HG02852 (cell line): ENCODE measurements around the gene PNMA6F.
"Not testable (repeated sequence)": the region's sequence is repeated elsewhere in the genome, so short reads cannot be mapped to it uniquely, and the experiment has no call there.

ENCODE experiments used
- ATAC-seq: cut with Tn5 transposase; IDR thresholded peaks from one replicate; pipeline ENCODE4 v1.9.1; 2021; ENCODE audit warnings: mild to moderate bottlenecking, moderate library complexity; ENCODE audit not compliant: unreplicated experiment

Gene PNMA6F

GRCh38 chrX:153336121-153336894 is 14.7 kb upstream of the PNMA6F start:
- peak; percentile 41 for ATAC-seq

- no peak for ATAC-seq
Observed at GRCh38 chrX:153334654-153335295, 13.2 kb upstream of the PNMA6F start.

DNA sequence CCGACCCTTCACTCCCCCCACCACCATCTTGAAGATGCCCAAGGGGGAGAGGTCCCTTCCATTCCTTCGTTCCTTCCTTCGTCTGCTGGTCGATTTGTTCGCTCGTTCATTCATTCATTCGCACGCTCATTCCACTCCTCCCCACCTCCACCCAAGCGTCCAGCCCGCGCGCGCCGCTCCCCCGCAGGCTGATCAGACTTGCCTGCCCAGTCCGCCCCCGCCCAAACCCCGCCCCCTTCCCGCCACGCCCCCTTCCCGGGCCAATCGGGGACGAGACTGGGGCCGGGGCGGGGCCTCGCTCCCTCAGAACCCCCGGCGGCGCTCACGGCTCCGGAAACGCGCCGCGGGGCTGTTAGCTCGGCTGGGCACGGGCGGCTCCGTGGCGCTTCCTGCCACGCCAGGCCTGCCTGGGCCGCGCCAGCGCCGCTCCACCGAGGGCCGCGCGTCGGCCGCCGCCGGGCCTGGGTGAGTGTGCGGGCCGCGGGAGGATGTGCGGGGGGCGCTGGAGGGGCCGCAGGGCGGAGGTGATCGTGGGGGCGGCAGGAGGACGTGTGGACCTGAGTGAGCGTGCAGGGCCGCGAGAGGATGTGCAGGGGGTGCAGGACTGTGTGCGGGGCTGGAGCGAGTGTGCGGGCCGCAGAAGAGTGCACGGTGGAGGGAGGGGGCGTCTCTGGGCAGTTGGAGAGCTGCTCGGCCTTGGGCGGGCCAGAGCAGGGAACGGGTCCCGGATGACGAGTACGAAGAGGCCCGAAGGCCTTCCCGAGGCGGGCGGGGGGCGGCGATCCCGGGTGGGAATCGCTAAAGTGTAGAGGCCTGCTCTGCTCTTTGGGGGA is 12.5 kb upstream of the PNMA6F start, which contains the start of gene ZNF275:
Gene ZNF275, plus strand, starts transcription at position 333 of the 833 bp plus-strand sequence. CDS start 2,527 bp downstream, outside the sequence.
- ATAC-seq = peak; percentile 81

- ATAC-seq = no peak
Observed at GRCh38 chrX:153333266-153333665, 11.7 kb upstream of the PNMA6F start.

DNA sequence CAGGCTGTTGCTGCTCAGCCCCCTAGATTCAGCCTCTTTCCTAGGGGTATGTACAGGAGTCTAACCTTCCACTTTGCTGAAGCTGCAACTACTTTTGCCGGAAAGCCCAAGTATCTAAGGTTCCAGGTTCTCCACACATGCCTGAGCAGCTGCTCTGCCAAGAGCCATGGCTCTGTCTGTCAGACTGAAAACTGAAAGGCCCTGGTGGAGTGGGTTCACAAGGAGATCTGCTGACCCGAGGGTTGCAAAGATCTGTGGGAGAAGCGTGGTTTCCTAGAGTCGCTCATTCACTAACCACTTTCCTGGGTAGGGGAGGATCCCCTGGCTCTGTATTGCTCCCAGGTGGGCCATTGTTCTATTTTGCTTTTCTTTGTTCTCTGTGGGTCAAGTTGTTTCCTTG is 6.0 kb upstream of the PNMA6F start:
- no peak for ATAC-seq

DNA sequence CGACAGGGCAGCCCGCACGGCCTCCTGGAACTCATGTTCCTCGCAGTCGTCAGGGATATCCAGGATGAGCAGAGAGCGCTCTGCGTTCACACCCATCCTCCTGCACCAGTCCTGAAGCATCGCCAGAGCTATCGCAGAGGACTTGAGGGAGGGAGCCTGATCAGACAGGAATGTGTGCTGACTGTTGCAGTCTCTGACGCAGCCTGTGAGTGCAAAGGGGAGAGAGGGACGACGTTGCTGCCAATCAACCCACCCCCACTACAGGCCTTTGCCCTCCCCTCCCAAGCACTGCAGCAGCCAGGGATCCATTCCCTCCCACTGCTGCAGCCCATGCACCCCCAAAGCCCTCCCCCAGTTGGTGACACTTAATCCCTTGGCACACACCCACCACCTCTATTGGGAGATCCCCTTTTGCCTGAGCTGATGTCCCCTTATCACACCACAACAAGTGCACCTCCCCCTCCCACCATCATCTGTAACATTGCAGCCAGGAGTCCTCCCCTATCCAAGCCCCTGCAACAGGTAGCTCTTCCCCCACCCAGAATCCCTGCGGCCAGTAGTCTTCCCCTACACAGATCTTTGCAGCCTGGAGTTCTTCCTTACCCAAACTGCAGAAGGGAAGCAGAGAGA is 897 bp downstream of the PNMA6F start:
- no peak for ATAC-seq

GRCh38 chrX:153320047-153320443 is 1.5 kb downstream of the PNMA6F start:
- ATAC-seq = not testable (repeated sequence)

GRCh38 chrX:153319295-153320046 is 2.1 kb downstream of the PNMA6F start:
- no peak for ATAC-seq

DNA sequence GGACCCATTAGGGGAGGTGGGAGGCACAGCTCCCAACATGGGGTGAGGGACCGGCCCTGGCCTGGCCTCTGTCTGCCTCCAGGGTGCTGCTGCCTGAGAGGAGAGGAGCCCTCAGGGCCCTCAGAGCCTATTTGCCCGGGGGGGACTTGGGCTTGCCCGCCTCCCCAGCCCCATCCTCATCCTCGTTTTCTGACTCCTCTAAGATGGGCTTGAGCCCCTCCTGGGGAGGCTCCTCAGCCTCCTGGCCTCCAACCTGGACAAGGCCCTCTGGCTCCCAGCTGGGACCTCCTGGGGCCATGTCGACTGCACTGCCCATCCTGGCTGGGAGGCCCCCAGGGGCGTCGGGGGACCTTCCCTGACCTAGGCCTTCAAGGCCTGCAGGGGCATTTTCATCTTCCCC is 2.8 kb downstream of the PNMA6F start:
- ATAC-seq = no peak

- ATAC-seq = no peak
Observed at GRCh38 chrX:153317996-153318722, 3.4 kb downstream of the PNMA6F start.

- no peak for ATAC-seq
Observed at GRCh38 chrX:153317306-153317705, 4.3 kb downstream of the PNMA6F start.

GRCh38 chrX:153312842-153313241 is 8.7 kb downstream of the PNMA6F start:
- ATAC-seq = no peak

GRCh38 chrX:153312041-153312440 is 9.5 kb downstream of the PNMA6F start:
- ATAC-seq = no peak

GRCh38 chrX:153310901-153311300 is 10.7 kb downstream of the PNMA6F start:
- ATAC-seq = no peak

DNA sequence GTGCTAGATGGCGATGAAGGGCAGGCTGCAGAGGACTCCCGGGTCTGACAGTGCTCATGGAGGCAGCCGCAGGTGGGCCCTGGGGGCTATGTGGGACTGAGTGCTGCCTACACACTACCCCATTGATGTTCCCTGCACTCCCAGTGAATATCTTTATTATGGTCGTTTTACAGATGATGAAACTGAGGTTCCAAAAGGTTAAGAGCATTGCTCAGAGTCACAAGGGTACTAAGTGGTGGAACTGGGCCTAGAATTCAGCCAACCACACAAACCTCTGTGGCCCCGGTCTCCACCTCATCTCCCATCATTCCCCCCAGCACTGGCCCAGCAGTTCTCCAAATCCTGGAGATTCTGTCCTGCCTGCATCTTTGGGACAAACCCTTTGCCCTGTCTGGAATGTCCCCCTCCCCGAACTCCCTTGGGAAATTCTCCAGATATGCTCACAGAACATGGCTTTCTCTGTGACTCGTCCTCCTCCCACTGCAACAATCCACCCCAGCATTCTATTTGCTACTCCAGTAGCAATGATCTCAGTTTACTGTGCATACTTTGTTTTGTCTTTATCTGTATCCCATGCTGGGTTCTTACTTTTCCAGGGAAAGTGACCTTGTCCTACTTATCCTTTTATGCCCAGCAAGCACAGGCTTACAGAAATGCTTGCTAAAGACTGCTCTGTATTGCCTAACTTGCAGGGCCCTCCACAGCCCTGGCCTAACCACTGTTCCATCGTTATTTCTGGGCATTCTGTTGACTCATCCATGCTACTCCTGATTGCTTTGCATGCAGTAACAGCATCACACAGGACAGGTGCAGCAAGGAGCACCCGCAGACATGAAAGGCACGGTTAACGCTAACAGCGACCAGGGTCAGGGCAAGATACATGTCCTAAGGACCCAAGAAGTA is 14.0 kb downstream of the PNMA6F start:
- no peak for ATAC-seq

- ATAC-seq = no peak
Observed at GRCh38 chrX:153306527-153307115, 14.9 kb downstream of the PNMA6F start.

DNA sequence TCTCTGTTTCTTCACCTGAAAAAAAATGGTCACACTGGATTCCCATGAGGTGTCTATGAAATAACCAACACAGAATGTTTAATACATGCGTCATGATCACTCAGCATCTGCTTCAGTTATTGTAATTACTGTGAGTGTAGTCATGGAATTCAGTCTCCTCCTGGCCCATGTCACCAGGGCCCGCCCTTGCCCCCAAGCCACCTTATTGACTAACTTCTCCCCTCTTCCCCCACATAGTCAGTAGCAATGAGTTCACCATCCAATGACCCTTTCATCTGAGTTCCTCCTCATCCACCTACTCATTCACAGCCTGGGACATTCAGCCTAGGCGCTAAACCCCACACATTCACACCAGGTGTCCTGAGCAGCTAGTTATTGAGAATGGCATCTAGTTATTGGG is 15.6 kb downstream of the PNMA6F start:
- no peak for ATAC-seq
